Esophagus squamous epithelium (tissue), 5 donors: Measurements from ENCODE around the gene UBE4A. TPM values are rescaled to one million over a fixed set of nuclear protein-coding genes. Genes with fewer than 3 reads are reported as not detected.

Source experiments
- DNase-seq: peaks from one replicate; lab custom pipeline; 2025; lab: John Stamatoyannopoulos, UW
- H3K27ac ChIP-seq, 4 donors: fragments of 200-600 bp; sonication (generic); one replicate each; pipeline ENCODE4 v1.5.1; 2016 to 2019; ENCODE audit warnings: mild to moderate bottlenecking in 1 of 4
- H3K27me3 ChIP-seq, 4 donors: fragments of 200-600 bp; sonication (generic); 1 replicate in 3 of 4; 2 replicates in 1 of 4; pipeline versions ENCODE4 v1.5.1 to v1.6.0; 2017 to 2021; ENCODE audit warnings: antibody characterized with exemption in 1 of 4
- H3K36me3 ChIP-seq, 3 donors: fragments of 200-600 bp; sonication (generic); one replicate each; pipeline ENCODE4 v1.5.1; 2016 to 2019
- H3K4me1 ChIP-seq, 3 donors: fragments of 200-600 bp; sonication (generic); one replicate each; pipeline ENCODE4 v1.5.1; 2017 to 2019
- H3K4me3 ChIP-seq, 4 donors: fragments of 200-600 bp; sonication (generic); 1 replicate in 3 of 4; 2 replicates in 1 of 4; pipeline ENCODE4 v1.5.1; 2016 to 2019; ENCODE audit warnings: mild to moderate bottlenecking in 2 of 4, moderate library complexity in 1 of 4
- H3K9me3 ChIP-seq, 3 donors: fragments of 200-600 bp; sonication (generic); one replicate each; pipeline ENCODE4 v1.5.1; 2016 to 2019
- POLR2A ChIP-seq, 4 donors: fragments of 450-650 bp; IDR thresholded peaks; one replicate each; pipeline ENCODE4 v1.6.1; 2017; ENCODE audit warnings: antibody characterized with exemption in 4 of 4, mild to moderate bottlenecking in 4 of 4, moderate library complexity in 3 of 4
- WGBS, 2 donors: methylation state at CpG; one replicate each; pipeline ENCODE4 v1.1.5; 2018; 5-methylcytosine and 5-hydroxymethylcytosine counted together
- intact Hi-C: fragments of 100-400 bp; cut with DNase I; formaldehyde crosslinking; loops from one replicate; pipeline ENCODE4 v1.15.0; 2022
- total RNA-seq, 4 donors: library from RNA; depleted of rRNA; stranded (reverse); fragments of >200 nt; gene quantifications; one replicate each; pipeline ENCODE4 v1.1.0, GENCODE V29; 2016
- TF ChIP-seq, protein P1 (sequence below), 6 experiments: fragments of 450-650 bp in 4 of 6; fragments of 200-600 bp in 2 of 6; sonication (generic) in 2 of 6; IDR thresholded peaks; one replicate each; pipeline ENCODE4 v1.5.1; 2016 to 2019; ENCODE audit warnings: antibody characterized with exemption in 6 of 6, mild to moderate bottlenecking in 4 of 6, moderate library complexity in 4 of 6
- donor health status: DM: yes; HTN: yes; CAD: no.

The UBE4A gene
- total RNA-seq, 4 donors from 2014 or later, result 21.9 to 36.0 (median 33.2) TPM

DNA sequence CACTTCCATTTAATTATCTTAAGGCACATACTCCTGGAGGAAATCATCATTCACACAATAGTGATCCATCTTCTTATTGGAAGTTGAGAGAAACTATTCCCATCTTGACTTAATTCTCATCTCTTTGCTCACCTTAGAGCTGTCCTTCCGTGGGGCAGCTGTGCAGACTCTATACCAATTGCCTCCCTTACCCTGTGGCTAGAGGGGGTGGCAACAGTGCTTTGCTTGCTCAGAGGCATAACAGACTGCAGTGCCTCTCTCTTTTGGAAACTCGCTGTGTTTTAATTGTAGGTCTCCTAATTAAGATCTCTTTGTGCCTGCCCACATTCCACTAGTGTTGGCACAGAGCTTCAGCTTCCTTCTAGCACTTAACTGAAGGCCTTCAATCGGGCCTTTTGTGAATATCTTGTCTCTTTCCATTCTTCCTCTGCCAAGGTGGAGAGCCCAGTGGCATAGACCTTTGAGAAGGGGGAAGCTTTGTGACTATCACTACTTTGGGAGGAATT is 82.4 kb downstream of the UBE4A start:
- peaks cover 0 to 4% (median 0%) of the 10 kb centered on the region in 3 donors for H3K36me3 ChIP-seq
- DNase-seq, result no peak
- WGBS, 2 donors, result 39 to 41% methylated on average over 3 of the region's 3 CpGs
- no peak overlapping the region for H3K4me3 ChIP-seq
- intact Hi-C loops, result no loop called here
- H3K9me3 ChIP-seq, result no peaks in the 10 kb centered on the region
- no peak overlapping the region for H3K27ac ChIP-seq
- no peak for TF ChIP-seq POLR2A (IDR thresholded peaks at IDR 0.05)
- TF ChIP-seq, protein P1, sequence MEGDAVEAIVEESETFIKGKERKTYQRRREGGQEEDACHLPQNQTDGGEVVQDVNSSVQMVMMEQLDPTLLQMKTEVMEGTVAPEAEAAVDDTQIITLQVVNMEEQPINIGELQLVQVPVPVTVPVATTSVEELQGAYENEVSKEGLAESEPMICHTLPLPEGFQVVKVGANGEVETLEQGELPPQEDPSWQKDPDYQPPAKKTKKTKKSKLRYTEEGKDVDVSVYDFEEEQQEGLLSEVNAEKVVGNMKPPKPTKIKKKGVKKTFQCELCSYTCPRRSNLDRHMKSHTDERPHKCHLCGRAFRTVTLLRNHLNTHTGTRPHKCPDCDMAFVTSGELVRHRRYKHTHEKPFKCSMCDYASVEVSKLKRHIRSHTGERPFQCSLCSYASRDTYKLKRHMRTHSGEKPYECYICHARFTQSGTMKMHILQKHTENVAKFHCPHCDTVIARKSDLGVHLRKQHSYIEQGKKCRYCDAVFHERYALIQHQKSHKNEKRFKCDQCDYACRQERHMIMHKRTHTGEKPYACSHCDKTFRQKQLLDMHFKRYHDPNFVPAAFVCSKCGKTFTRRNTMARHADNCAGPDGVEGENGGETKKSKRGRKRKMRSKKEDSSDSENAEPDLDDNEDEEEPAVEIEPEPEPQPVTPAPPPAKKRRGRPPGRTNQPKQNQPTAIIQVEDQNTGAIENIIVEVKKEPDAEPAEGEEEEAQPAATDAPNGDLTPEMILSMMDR (IDR thresholded peaks at IDR 0.05), result no peak
- peaks cover 24 to 84% (median 39%) of the 10 kb centered on the region in 3 donors for H3K4me1 ChIP-seq
- H3K27me3 ChIP-seq, result no peaks in the 10 kb centered on the region

DNA sequence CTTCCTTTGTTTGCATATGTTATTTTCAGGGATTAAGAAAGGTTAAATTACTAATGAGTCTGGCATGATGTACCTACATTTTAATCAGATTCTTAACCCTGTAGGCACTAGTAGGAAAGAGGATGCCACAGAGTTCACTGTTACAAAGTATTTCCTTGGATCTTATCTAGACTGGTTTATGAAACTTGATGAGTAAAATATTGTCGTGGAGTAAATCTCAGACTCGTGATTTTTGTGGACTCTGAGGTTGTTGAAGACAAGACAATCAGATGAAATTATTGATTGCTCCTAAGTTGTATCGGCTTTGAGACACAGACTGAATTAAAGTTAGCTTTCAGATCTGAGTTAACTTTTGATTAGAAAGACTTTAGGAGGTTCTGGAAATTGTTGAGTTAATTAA is 82.9 kb downstream of the UBE4A start:
- Histone ChIP-seq H3K27ac (no peak overlapping the region), H3K9me3 (no peaks in the 10 kb centered on the region), H3K36me3 (peaks cover 0 to 4% (median 0%) of the 10 kb centered on the region in 3 donors), H3K27me3 (no peaks in the 10 kb centered on the region), H3K4me3 (no peak overlapping the region), H3K4me1 (peaks cover 24 to 79% (median 34%) of the 10 kb centered on the region in 3 donors)
- TF ChIP-seq, protein P1 (IDR thresholded peaks at IDR 0.05), result no peak
- TF ChIP-seq POLR2A (IDR thresholded peaks at IDR 0.05), result no peak
- WGBS, 2 donors, result 55 to 63% methylated on average over 3 of the region's 3 CpGs
- no peak for DNase-seq
- intact Hi-C loops, result no loop called here

DNA sequence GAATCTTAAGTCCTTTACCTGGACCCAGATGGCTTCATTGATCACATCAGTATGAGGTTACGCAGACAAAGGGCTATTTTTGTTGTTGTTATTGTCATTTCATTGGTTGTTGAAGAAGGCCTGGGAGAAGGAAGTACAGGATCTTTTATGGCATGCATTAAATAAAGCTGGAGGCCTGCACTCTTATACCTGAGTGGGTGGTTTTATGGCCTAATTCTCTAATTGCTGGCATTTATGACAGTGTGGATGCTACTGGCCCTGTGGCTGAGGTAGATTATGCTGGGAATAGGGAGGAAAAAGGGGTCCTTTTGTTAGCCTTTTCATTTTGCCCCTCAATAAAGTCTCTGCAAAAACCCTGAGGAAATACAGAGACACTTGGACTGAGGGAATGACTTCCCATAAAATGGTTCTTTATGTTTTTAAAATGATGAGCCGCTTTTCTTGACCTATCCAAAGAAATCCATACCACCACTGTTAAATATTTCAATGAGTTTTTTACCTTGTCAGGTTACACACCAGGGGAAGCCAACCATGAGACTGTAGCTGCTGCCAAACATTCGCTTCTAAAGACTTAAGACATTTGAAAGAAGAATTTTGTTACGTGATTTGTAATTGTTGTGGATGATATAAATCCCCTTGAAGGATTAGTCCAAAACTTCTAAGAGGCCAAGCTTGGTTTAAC is 83.6 kb downstream of the UBE4A start:
- Histone ChIP-seq H3K4me3 (no peak overlapping the region), H3K36me3 (peaks cover 0 to 4% (median 0%) of the 10 kb centered on the region in 3 donors), H3K4me1 (peaks cover 24 to 72% (median 26%) of the 10 kb centered on the region in 3 donors), H3K27ac (no peak overlapping the region), H3K9me3 (no peaks in the 10 kb centered on the region), H3K27me3 (no peaks in the 10 kb centered on the region)
- WGBS, 2 donors, result 61 to 63% methylated on average over 4 of the region's 4 CpGs
- intact Hi-C loops, result no loop called here
- no peak for TF ChIP-seq POLR2A (IDR thresholded peaks at IDR 0.05)
- TF ChIP-seq, protein P1 (IDR thresholded peaks at IDR 0.05), result no peak
- DNase-seq, result no peak

DNA sequence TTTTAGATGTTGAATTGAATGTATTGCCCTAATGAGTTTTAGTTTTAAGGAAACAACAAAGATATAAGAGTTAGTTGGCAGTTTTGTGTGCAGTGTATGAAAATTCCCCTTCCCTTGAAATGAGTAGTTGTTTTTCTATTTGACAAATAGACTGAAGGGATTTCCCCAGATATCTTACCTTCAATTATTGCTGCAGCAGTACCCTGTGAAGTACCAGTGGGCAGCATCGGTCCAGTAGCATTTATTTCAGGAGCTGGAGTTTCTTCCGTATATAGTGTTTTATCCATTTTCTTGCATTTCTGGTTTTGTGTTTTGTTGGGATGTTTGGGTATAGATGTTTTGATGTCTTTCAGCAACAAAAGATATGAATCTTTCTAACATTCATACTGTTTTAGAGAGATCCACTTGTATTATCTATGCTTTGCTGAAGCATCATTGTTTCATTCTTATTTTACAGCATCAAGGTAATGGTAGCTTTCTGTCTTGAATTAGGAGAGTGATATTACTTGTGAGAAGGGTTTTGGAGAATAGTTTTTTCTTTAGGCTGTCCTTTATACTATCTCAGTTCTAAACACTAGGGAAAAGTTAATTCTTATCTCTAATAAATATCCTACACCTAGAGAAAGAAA is 84.3 kb downstream of the UBE4A start:
- no peak for DNase-seq
- no peak overlapping the region for H3K27ac ChIP-seq
- no peaks in the 10 kb centered on the region for H3K27me3 ChIP-seq
- H3K4me3 ChIP-seq, result no peak overlapping the region
- no peaks in the 10 kb centered on the region for H3K9me3 ChIP-seq
- intact Hi-C loops, result no loop called here
- H3K36me3 ChIP-seq, result peaks cover 0 to 4% (median 0%) of the 10 kb centered on the region in 3 donors
- TF ChIP-seq, protein P1 (IDR thresholded peaks at IDR 0.05), result no peak
- TF ChIP-seq POLR2A (IDR thresholded peaks at IDR 0.05), result no peak
- peaks cover 20 to 72% (median 20%) of the 10 kb centered on the region in 3 donors for H3K4me1 ChIP-seq
- WGBS, 2 donors, result 82 to 83% methylated on average over 2 of the region's 2 CpGs

DNA sequence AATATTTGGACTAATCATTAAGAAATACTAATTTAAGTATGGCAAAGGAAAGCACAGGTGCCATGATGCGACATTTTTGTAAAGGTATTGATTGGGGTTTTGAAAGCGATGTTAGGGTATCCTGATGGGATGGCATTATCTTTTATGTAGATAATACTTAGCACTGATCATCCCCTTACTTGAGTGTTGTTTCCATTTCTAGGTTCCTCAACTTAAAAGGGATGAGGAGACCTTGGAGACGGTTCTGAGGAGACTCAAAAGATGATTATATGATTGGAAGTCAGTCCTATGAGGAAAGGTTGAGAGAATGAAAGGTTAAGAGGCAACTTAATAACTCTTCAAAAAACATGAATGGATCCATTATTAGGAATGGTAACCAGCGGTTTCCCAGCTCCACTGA is 88.0 kb downstream of the UBE4A start:
- H3K4me1 ChIP-seq, result peaks cover 5 to 40% (median 9%) of the 10 kb centered on the region in 3 donors
- 94 to 95% methylated on average over 4 of the region's 4 CpGs for WGBS, 2 donors
- intact Hi-C loops, result no loop called here
- DNase-seq, result no peak
- no peaks in the 10 kb centered on the region for H3K9me3 ChIP-seq
- TF ChIP-seq, protein P1 (IDR thresholded peaks at IDR 0.05), result no peak
- TF ChIP-seq POLR2A (IDR thresholded peaks at IDR 0.05), result no peak
- no peaks in the 10 kb centered on the region for H3K27me3 ChIP-seq
- no peak overlapping the region for H3K27ac ChIP-seq
- no peak overlapping the region for H3K4me3 ChIP-seq
- H3K36me3 ChIP-seq, result peaks cover 0 to 9% (median 0%) of the 10 kb centered on the region in 3 donors
